HG03571 (cell line): ENCODE results near the gene ARG2.

Experiments
- ATAC-seq: cut with Tn5 transposase; IDR thresholded peaks from one replicate; pipeline ENCODE4 v1.9.1; 2021; ENCODE audit not compliant: unreplicated experiment

ARG2 gene

DNA sequence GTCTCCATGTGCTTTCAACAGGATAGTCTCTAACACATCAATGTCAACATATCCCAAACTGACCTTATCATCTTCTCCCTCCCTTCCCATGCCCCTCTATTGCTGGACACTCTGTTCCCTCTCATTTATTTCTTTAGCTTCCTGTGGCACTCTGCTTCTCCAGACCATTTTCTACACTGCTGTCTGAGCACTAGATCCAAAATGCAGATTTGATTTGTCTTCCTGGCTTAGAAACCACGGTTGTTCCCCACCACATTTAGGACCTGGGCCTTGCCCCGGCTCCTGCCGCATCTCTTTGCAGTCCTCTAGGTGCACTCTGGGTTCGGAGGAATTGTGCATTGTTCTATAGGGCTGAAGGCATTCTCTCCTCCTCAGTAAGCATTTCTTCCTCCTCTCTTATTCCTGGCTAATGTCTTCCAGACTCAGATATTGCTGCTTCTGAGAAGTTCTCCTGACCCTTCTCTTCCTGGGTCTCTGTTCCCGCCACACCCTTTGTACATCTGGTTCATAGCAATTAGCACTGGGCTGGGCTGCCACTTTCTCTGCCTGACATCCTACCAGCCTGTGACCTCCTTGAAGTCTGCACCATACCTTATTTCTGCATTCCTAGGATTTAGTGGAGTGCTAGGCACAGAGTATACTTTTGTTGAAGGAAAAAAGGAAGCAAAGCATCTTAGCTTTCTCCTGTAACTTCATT, 13.9 kb downstream of the ARG2 start:
- ATAC-seq = no peak

DNA sequence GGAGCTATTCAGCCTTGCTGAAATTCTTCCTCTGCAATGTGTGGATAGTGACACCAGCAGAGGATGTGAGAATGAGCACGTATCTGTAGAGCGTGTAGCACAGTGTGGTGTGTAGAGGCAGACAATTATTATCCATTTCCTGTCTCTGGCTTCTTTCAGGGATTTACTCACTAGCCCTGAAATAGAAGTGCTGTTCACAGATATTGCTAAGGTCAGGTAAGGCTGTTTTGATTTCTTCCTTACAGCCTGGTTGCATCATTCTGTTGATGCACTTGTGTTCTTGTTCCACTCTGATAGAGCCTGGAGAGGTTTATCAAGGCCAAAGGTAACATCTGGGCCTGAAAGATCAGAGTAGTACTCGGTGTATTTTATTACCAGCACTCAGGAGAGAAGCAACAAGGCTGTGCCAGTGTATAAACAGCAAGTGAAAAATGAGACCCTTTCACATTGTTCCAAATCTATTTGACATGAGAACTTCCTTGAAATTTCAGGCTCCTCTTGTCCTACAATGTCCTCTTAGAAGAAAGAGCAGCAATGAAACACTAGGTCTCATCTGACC, 16.7 kb downstream of the ARG2 start:
- ATAC-seq = no peak

GRCh38 chr14:67638642-67639041, 18.9 kb downstream of the ARG2 start:
- ATAC-seq = no peak

- no peak for ATAC-seq
Measured at GRCh38 chr14:67641480-67641879, 21.8 kb downstream of the ARG2 start.

DNA sequence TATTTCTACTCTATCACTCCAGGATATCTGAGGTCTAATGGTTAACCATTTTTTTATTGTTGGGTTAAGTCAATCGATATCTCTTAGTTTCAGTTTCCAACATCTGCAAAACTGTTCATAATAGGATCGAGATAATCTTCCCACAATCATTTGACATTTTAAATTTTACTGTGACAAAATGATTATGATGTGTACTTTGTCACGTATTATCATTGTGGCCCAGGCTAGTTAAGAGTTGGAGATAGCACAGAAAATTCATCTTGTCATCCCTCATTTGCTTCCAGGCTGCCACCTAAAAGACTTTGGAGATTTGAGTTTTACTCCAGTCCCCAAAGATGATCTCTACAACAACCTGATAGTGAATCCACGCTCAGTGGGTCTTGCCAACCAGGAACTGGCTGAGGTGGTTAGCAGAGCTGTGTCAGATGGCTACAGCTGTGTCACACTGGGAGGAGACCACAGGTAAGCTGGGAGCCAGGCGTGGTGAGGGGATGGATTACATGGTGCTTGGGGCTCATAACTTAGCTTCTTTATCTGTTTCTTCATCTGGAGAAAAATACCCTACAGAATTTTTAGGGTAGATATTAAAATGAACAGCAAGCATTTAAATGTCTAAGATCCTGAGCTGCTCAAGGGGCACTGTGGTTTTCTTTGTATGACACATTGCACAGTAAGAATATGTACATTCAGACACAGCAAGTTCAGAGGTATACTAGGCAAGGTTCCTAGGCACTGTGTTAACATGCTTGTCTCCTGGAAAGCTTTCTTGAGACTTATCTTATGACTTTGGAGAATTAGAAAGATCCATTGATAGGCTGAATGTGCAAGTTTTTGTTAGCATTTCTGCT, 22.4 kb downstream of the ARG2 start:
- ATAC-seq = no peak

- no peak for ATAC-seq
Measured at GRCh38 chr14:67643713-67644112, 24.0 kb downstream of the ARG2 start.

DNA sequence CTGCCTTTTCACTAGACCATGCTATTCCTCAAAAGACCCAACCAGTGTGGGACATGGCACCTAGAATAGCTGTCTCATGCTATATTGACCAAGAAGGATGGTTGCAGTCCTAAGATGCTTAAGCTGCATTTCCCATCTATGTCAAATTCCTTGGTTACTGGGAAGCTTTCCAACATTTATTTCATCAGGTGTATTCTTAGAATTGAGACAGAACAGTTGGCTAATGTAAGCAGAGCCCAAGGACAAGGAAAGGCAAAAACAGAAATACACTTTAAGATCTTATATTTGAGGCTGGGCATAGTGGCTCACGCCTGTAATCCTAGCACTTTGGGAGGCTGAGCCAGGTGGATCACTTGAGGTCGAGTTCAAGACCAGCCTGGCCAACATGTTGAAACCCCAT, 24.7 kb downstream of the ARG2 start:
- ATAC-seq = no peak

DNA sequence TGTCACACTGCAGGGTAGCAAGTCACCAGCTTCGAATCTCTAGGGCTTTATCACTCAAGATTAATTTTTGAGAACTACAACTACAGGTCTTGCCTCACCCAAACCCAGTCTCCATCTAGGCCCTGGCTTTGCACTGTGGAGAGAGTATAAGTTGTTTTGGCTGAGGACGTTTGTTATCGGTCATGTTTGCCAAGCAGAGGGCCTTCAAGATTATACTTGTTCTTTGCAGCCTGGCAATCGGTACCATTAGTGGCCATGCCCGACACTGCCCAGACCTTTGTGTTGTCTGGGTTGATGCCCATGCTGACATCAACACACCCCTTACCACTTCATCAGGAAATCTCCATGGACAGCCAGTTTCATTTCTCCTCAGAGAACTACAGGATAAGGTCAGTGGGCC, 25.7 kb downstream of the ARG2 start:
- ATAC-seq = no peak

- no peak for ATAC-seq
Measured at GRCh38 chr14:67646131-67646530, 26.4 kb downstream of the ARG2 start.

GRCh38 chr14:67650151-67650550, 30.4 kb downstream of the ARG2 start:
- ATAC-seq = no peak

- ATAC-seq = no peak
Measured at GRCh38 chr14:67650694-67651093, 31.0 kb downstream of the ARG2 start.

- ATAC-seq = no peak
Measured at GRCh38 chr14:67652189-67652588, 32.5 kb downstream of the ARG2 start.

DNA sequence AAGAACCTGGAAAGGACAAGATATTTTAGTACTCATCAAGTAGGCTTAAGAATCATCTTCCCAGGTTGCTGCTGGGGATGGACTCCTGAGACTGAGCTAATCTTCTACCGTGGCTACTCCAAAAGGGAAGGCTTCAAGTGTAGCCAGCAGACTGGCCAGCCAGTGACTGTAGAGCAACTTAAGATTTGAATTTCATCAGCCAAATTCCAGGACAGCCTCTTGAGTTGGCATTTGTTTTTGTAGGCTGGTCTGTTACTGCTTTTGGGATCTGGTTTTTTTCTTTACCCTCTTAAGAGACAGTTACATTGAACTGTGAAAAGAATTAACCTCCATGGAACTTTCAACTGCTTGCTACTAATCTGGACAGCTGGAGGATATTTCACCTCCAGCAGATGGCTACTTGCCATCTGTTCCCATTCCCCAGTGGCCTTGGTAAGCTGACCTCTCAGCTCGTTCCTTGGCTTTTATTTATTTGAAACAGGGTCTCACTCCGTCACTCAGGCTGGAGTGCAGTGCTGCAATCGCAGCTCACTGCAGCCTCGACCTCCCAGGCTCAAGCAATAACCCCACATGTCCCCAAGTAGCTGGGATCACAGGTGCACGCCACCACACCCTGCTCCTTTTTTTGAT, 34.0 kb downstream of the ARG2 start:
- no peak for ATAC-seq

DNA sequence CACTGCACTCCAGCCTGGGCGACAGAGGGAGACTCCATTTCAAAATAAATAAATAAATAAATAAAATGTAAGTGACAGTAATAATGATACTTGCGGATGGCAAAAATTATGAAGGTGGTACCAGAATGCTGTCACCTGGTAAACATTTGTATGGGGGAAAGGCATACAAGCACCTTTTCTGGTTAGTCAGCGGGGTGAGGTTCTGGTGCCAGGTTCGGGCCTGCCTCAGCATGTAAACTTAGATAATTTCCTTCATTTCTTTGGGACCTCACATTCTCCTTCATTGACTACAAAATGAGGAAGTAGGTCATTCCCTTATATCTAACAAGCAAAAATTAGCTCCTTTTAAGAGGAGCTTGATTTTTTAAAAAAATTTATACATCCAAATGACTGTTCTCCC, 43.9 kb downstream of the ARG2 start:
- ATAC-seq = no peak

- ATAC-seq = no peak
Measured at GRCh38 chr14:67665868-67666267, 46.1 kb downstream of the ARG2 start.

DNA sequence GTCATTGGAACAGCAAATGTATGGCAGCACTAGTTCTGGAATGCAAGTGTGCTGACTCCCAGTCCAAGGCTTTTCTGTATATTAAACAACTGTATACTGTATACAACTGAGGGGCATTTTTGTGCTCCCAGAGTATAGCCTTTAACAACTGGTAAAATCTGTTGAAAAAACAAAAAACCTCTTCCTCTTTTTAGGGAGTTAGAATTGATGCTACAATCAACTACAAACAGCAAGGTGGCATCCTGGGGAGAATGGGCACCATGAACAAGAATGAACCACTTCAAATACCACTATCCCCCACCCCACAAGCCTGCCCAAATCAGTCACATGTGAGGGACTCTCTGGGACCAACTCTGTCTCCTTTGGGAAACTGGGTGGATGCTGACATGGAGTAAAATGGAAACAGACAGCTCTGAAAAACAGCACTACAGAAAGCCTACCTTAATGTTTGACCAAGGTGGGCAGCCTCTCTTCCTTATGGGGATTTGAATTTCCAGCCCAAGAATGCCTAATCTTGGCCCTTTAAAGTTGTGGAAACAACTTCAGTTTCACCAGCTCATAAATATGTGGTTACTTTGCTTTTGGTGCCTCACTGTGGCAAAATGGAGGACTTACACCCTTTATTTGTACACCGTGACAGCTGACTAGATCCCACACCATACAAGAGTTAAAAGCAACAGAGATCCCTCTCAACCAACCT, 47.2 kb downstream of the ARG2 start:
- no peak for ATAC-seq

GRCh38 chr14:67668559-67668958, 48.8 kb downstream of the ARG2 start:
- ATAC-seq = no peak

GRCh38 chr14:67673451-67673850, 53.7 kb downstream of the ARG2 start:
- ATAC-seq = no peak

DNA sequence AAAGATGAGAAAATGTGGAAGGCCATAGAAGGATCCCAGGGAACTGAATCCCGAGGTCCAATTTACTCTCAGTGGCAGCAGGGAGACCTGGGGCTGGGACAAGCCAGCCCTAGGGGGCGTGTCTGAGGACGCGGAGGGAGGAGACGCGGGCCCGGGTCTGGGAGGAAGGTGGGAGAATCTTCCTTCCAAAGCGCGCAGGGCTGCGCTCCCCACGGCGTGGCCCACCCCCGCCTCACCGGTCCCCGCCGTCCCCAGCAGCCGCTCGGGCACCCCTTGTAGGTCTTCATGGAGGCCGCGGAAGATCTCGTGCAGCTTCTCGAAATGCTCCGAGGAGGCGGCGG, 54.4 kb downstream of the ARG2 start:
- peak; percentile 41 for ATAC-seq

DNA sequence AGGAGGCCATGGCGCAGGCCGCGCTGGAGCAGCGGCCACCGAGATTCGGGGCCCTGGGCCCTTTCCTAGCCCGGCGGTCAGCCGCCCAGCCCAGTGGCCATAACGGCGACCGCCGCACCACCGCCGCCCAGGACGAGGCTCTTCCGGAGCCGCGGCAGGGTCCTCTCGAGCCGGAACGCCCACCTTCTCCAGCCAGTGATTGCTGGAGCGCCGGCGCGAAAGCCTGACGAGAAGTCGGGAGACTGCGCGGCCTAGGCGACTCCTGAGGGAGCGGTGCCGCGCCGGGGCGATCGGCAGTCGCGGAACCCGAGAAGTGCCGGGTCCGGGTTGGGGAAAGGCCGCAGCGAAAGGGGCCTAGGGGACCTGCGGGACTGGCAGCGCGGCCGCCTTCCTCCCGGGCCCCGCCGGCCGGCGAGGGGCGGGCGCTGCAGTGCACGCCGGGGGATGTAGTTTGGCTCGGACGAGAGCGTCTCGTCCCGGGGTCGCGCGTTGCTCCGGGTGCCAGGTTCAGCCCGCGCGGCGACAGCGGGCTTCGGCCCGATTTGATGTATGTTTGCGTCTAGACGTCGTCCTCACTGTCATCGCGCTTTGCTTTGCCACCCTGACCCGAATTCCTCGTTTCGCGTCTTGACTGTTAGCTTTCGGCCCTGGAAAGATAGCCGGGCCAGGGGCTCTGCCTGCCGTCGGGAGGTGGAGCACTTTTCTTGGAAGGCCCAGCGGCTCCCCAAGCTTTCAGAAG, 54.9 kb downstream of the ARG2 start, which contains the start of gene VTI1B:
VTI1B (minus strand) TSS at position 153 of the 739 bp plus-strand sequence; CDS start at position 10, 143 bp downstream.
- ATAC-seq = peak; percentile 84
